Measurements from ENCODE around the gene HSF2BP.
"Not testable (repeated sequence)": the region's sequence is repeated elsewhere in the genome, so short reads cannot be mapped to it uniquely, and the experiment has no call there.

HSF2BP gene

DNA sequence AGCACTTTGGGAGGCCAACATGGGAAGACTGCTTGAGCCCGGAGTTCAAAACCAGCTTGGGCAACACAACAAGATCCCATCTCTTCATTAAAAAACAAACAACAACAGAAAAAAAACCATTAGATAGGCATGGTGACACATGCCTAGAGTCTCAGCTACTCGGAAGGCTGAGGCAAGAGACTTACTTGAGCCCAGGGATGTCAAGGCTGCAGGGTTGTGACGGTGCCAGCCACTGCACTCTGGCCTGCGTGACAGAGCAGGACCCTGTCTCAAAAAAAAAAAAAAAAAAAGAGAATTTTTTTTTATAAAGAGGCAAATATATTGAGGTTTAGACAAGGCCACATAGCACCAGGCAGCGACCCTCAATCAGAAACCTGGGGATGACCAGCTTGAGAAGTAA lies 62.7 kb downstream of the HSF2BP start:
- no peak for DNase-seq

- not testable (repeated sequence) for DNase-seq
These were observed 63.5 kb downstream of the HSF2BP start for GRCh38 chr21:43595769-43596168.

GRCh38 chr21:43593078-43593477 lies 66.2 kb downstream of the HSF2BP start:
- DNase-seq: no peak

GRCh38 chr21:43591571-43591970 lies 67.7 kb downstream of the HSF2BP start:
- DNase-seq: no peak

GRCh38 chr21:43590194-43590593 lies 69.1 kb downstream of the HSF2BP start:
- DNase-seq: no peak

DNA sequence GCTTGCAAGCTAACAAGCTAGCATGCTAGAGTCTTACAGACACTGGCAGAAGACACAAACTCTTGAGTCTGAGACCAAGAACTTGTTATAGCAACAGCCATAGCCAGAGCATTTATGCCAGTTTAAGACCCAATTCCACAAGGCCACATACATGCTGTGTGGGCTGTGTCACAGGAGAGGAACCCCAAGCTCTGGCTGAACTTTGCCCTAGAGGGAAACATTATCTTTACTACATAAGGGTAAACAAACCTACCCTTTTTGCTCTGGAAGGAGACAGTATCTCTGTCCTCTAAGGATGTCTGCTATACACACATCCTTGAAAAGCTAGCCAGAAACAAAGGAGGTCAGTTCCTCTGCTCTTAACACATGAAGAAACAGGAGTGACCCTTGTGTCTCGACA lies 70.3 kb downstream of the HSF2BP start:
- DNase-seq: no peak

GRCh38 chr21:43585924-43586413 lies 73.3 kb downstream of the HSF2BP start:
- no peak for DNase-seq

DNA sequence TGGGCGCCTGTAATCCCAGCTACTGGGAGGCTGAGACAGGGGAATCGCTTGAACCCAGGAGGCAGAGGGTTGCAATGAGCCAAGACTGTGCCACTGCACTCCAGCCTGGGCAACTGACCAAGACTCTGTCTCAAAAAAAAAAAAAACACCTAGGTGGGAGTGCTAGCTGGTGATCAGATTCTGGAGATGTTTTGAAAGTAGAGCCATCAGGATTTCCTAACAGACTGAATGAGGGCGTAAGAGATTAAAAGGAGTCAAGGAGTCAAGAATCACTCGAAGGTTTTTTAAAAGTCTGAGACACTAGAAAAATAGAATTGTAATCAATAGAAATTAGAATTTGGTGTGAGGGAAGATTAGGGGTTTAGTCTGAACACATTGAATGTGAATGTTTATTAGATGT lies 73.8 kb downstream of the HSF2BP start:
- DNase-seq: no peak

DNA sequence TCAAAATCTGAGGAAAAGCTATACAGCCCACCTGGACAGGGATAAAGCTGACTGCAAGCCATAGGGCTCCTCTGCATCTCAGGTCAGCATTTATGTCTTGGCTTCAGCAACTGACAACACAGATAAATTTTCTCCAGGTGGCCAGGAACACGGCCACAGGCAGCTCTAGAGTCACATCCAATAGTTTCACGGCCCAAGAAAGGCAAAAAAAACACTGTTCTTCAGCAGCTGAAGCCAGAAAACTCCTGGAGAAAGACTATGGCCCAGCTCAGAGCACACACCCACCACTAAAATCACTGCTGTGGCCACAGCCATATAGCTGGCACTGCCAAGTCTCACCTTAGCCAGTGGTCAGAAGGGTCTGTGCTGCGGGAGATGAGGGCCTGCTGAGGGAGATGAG lies 77.8 kb downstream of the HSF2BP start:
- DNase-seq: no peak

DNA sequence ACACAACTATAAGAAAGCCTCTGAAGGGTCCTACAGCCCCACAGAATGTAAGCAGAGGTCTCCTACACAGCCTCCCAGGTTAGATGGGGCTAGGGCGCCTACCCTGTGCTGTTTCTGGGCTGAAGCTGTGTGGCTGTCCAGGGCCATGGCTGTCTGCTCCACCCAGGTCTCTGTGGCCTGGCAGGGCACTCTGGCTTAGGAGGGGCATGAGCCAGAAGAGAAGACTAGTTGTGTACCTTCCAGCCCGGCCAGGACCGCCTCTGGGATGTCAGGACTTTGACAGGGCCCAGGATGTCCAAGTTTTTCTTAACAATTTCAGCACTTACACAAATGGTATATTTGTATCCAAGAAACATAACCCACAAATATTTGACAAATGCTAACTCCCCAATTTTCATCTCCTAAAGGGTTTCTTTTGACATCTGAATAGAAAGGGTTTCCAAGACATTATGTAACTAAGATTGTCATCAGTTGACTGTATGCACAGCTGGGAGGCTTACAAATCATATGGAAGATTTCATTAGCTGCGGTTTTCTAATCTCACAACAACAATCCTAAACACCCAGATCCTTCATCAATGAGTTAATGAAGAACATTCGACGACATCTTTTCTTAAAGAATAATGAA lies 80.5 kb downstream of the HSF2BP start:
- no peak for DNase-seq

DNA sequence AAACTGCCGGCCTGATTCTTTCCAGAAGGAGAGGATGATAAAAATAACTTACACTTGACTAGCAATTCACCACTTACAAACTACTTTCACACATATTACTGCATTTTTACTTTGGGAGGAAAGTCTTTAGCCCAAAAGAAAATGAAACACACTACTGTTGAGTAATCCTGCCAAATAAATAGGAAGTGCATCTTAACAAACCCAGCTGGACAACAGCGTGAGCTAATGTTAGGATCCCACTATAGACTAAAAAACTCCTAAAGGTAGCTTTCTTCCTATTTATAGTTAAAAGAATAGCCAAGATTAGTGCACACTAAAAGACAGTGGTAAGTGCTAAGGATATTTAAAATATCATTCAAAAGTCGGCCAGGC lies 83.8 kb downstream of the HSF2BP start:
- DNase-seq: no peak

GRCh38 chr21:43574741-43575472 lies 84.4 kb downstream of the HSF2BP start:
- DNase-seq: no peak

GRCh38 chr21:43573921-43574320 lies 85.4 kb downstream of the HSF2BP start:
- no peak for DNase-seq

DNA sequence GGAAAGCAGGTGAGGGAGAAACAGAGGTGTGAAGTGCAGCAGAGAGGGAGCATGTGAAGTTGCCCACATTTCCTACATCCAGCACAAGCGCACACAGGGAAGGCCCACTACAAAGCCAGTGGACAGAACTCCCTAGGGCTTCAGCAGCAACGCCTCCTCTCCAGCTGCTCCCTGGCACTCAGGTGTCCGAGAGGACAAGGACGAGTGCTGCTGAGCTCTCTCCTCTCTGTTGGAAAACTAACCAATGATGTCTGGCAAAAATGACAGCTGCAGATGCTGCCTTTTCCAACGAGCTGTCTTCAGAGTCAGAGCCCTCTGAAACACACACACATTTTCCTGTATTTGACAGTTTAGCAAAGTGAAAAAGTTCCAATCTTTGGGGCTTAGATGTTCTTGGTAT lies 86.8 kb downstream of the HSF2BP start:
- no peak for DNase-seq

DNA sequence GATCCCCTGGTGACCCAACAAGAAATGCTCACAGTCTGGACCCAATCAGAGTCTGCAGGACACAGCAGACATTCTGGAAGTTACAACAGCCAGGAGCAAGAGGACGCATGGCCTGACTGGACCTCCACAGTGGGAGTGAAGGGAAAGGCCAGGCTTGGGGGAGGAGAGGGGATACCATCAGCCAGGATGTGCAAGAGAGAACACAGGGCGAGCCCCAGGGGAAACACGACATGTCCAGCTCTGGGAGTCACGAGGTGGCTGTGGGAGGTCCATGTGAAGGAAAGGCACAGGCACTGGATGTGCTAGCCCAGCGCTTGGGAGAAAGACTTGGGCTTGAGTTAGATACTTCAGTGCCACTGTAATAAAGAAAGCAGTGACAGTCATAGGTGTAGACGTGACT lies 87.3 kb downstream of the HSF2BP start:
- DNase-seq: no peak

GRCh38 chr21:43570195-43570594 lies 89.1 kb downstream of the HSF2BP start:
- not testable (repeated sequence) for DNase-seq

- DNase-seq: not testable (repeated sequence)
These were observed 96.8 kb downstream of the HSF2BP start for GRCh38 chr21:43562451-43562850.

DNA sequence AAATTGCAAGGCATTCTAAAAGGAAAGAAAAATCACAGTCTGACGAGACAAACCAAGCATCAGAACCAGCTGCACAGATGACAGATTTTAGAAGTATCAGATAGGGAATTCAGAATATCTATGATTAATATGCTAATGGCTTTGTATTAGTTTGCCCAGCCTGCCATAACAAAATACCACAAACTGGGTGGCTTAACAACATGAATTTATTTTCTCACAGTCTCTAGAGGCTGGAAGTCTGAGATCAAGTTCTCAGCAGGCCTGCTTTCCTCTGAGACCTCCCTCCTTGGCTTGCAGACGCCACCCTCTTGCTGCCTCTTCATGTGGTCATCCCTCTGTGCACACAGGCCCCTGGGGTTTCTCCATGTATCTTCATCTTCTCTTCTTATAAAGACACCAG lies 118.7 kb downstream of the HSF2BP start:
- DNase-seq: not testable (repeated sequence)

- DNase-seq: not testable (repeated sequence)
These were observed 136.7 kb downstream of the HSF2BP start for GRCh38 chr21:43522495-43523131.

DNA sequence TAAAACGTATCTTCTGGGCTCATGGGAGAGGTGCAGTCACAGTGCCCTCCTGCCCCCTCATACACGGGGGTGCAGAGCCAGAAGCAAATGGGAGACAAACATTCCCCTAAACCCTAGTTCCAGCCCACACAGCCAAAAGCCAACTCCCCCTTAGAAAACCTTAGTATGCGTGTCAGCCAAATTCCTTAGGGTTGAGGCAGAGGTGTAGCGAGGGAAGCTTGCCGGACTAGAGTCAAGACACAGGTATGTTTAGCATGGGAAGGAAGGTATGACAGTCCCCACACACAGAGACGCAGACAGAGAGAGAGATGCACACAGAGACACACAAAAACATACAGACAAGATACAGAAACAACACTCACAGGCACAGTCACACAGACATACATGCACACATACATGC lies 141.6 kb downstream of the HSF2BP start:
- not testable (repeated sequence) for DNase-seq

DNA sequence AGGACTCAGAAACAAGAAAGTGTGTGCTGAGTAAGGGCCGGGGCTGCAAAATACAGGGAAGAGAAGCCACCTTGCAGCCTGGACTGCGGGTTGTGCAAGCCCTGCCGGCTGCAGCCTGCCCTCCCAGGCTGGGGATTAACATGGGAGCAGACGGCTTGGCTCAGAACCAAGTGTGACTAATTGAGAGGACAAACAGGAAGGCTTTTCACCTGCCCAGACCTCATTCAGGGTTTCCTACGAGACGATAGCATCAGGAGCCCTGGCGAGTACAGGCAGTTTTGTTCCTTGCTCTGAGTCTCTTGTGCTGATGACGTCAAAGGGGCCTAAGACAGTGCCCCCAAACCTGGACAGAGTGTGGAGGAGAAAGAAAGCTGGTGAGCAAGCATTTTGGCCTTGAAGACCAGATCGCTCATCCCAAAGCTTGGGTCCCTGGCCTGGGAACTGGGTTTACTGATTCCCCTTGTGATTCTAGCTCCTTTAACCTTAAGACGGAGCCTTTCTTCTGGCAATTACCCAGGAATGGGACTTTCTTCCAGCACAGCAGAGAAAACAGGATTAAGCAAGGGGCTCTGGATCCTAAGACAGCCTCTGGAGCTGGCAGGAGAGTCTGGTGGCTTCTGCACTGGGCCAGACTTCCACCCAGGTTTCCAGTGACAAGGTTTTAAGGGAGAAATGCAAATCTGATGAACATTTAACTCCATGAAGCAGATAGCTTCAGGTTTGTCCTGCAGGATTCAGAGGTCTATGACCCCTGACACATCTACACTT lies 142.2 kb downstream of the HSF2BP start:
- not testable (repeated sequence) for DNase-seq

DNA sequence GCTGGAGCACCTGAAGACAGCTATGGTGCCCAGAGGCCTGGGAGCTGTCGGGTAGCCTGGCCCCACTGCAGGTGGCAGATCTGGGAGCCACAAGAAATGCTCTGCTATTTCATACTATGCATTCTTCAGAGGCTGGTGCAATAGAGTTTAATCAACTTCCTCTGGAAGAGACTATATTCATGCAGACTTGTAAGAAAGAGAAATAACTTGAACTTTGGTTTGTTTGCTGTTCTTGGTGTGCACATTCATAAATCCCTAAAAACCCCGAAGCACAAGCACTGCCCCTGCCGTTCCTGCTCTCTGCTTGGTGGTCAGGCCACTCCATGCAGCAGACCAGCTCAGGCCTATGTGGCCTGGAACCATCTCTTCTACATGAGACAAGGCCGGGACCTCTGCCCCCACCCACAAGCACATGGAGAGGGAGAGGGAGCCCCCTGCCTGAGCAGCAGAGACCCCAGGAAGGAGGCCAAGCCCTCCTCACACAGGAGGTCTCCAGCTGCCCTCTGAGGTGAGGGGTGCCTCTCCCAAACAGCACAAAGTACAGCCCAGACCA lies 142.9 kb downstream of the HSF2BP start:
- DNase-seq: not testable (repeated sequence)

GRCh38 chr21:43514834-43515233 lies 144.5 kb downstream of the HSF2BP start:
- DNase-seq: not testable (repeated sequence)

All from activated CD4-positive, alpha-beta T cell treated with anti-CD3 and anti-CD28 coated beads for 48 hours (primary cell).